Iris pigment epithelial cell (primary cell): ENCODE results near the gene SLC14A1.

ENCODE experiments used
- DNase-seq: peaks from one replicate; pipeline ENCODE4 v3.0.0-alpha.2; 2011; ENCODE audit warnings: low read depth

Gene SLC14A1

GRCh38 chr18:45801416-45802004, 77.5 kb downstream of the SLC14A1 start:
- DNase-seq, result no peak
